HepG2 (cell line): Measurements from ENCODE around the gene CXCL8. TPM values are rescaled to one million over a fixed set of nuclear protein-coding genes. Genes with fewer than 3 reads are reported as not detected.

Experiments used
- ATAC-seq: fragments of 200-7000 bp; cut with Tn5 transposase; 3 replicates; pipeline ENCODE4 v1.9.1; 2020; ENCODE audit warnings: mild to moderate bottlenecking, moderate library complexity
- BruUV-seq: library from RNA; stranded (reverse); fragments of 400-500 nt; replicated peaks from 2 replicates; lab custom pipeline; 2021; lab: Mats Ljungman, UMichigan
- CTCF ChIA-PET: fragments of 300-600 bp; formaldehyde crosslinking; extraction: SDS; loops from one replicate; lab custom pipeline; 2021; ENCODE audit warnings: low total read pairs, inconsistent platforms, low intra/inter-chr PET ratio; lab: Yijun Ruan, JAX
- POLR2A ChIA-PET: fragments of 350-600 bp; sonication (Branson Sonifier 250); formaldehyde crosslinking; loops from one replicate; lab custom pipeline; 2020; ENCODE audit warnings: antibody characterized with exemption, inconsistent platforms; lab: Yijun Ruan, JAX
- DNase-seq: peaks from one replicate; pipeline ENCODE4 v3.0.0-alpha.2; 2015; ENCODE audit warnings: low spot score
- FAIRE-seq: peaks from 3 replicates; lab custom pipeline; 2011; peaks lifted over from hg19 to GRCh38; lab: Jason Lieb, UNC
- H2AFZ ChIP-seq: one replicate; pipeline ENCODE4 v1.6.1; 2011; ENCODE audit warnings: low read length, inconsistent platforms
- H3K27ac ChIP-seq: fragments of 300-600 bp; 3 replicates; pipeline ENCODE4 v1.8.0; 2011; ENCODE audit warnings: mixed run types, mild to moderate bottlenecking, mixed read lengths, low read length, inconsistent platforms; ENCODE audit not compliant: insufficient read depth; ENCODE audit errors: extremely low read length
- H3K27me3 ChIP-seq, 2 experiments: fragments of 200-600 bp in 1 of 2; 2 replicates in 1 of 2; 3 replicates in 1 of 2; pipeline versions ENCODE4 v1.6.0 to v1.8.0; 2011; ENCODE audit warnings: low read length in 2 of 2, mild to moderate bottlenecking in 2 of 2, moderate library complexity in 2 of 2, inconsistent platforms in 1 of 2; ENCODE audit not compliant: insufficient read depth in 2 of 2, control insufficient read depth in 1 of 2
- H3K36me3 ChIP-seq, 2 experiments: fragments of 200-600 bp in 1 of 2; replicated peaks in 1 of 2; 2 replicates in 1 of 2; 3 replicates in 1 of 2; pipeline versions ENCODE4 v1.5.1 to v1.8.0; 2011; ENCODE audit warnings: low read length in 2 of 2, inconsistent platforms in 1 of 2; ENCODE audit not compliant: insufficient read depth in 2 of 2, control insufficient read depth in 1 of 2
- H3K4me1 ChIP-seq: 2 replicates; pipeline ENCODE4 v1.5.1; 2012; ENCODE audit warnings: low read length, inconsistent platforms; ENCODE audit not compliant: insufficient read depth
- H3K4me2 ChIP-seq: 2 replicates; pipeline ENCODE4 v1.6.0; 2011; ENCODE audit warnings: low read depth, low read length, inconsistent platforms
- H3K4me3 ChIP-seq, 3 experiments: fragments of 200-600 bp in 1 of 3; sonication (generic), shearing (Covaris generic) in 1 of 3; replicated peaks in 1 of 3; 2 replicates each; pipeline ENCODE4 v1.5.1; 2011 to 2016; ENCODE audit warnings: low read length in 3 of 3, inconsistent platforms in 2 of 3, low read depth in 2 of 3, mild to moderate bottlenecking in 2 of 3, control low read depth in 1 of 3, mixed read lengths in 1 of 3; ENCODE audit not compliant: insufficient read depth in 1 of 3
- H3K79me2 ChIP-seq: one replicate; pipeline ENCODE4 v1.6.1; 2011; ENCODE audit warnings: low read length, inconsistent platforms; ENCODE audit not compliant: insufficient read depth
- H3K9ac ChIP-seq: 2 replicates; pipeline ENCODE4 v1.6.0; 2011; ENCODE audit warnings: mild to moderate bottlenecking, low read depth, low read length, inconsistent platforms; ENCODE audit not compliant: insufficient read depth
- H3K9me3 ChIP-seq: 2 replicates; pipeline ENCODE4 v1.5.1; 2012; ENCODE audit warnings: mild to moderate bottlenecking, low read length
- H4K20me1 ChIP-seq: 2 replicates; pipeline ENCODE4 v1.6.0; 2011; ENCODE audit warnings: inconsistent platforms, mild to moderate bottlenecking, low read length, moderate library complexity; ENCODE audit not compliant: insufficient read depth
- BHLHE40 ChIP-seq: IDR thresholded peaks from 2 replicates; pipeline ENCODE4 v1.6.1; 2011; ENCODE audit warnings: low read length, improper control_type of control experiment
- CCAR2 ChIP-seq: fragments of 200-400 bp; formaldehyde crosslinking; optimal IDR thresholded peaks from 2 replicates; pipeline ENCODE3; 2018; ENCODE audit warnings: low read depth, mild to moderate bottlenecking, low read length, moderate library complexity
- PATZ1 ChIP-seq: sonication (generic); formaldehyde crosslinking; IDR thresholded peaks from 2 replicates; pipeline ENCODE4 v1.4.0; 2020; ENCODE audit warnings: missing genetic modification reagents
- PPARG ChIP-seq: conservative IDR thresholded peaks from 2 replicates; pipeline ENCODE4 v1.6.1; 2016; ENCODE audit warnings: missing biosample characterization, missing genetic modification reagents
- PRDM10 ChIP-seq: sonication (generic); formaldehyde crosslinking; IDR thresholded peaks from 2 replicates; pipeline ENCODE4 v1.4.0; 2020; ENCODE audit warnings: low read depth, missing genetic modification reagents
- PTBP1 ChIP-seq: fragments of 200-400 bp; formaldehyde crosslinking; IDR thresholded peaks from 2 replicates; pipeline ENCODE4 v1.6.1; 2018; ENCODE audit warnings: low read length, low read depth; ENCODE audit not compliant: poor library complexity, severe bottlenecking
- SCMH1 ChIP-seq: sonication (generic); formaldehyde crosslinking; IDR thresholded peaks from 2 replicates; pipeline ENCODE4 v1.9.0; 2021; ENCODE audit warnings: missing genetic modification reagents, mild to moderate bottlenecking, borderline replicate concordance
- STAG1 ChIP-seq: sonication (generic); formaldehyde crosslinking; IDR thresholded peaks from 2 replicates; pipeline ENCODE4 v1.4.0; 2020; ENCODE audit warnings: missing genetic modification reagents
- ZFP90 ChIP-seq: sonication (generic); formaldehyde crosslinking; IDR thresholded peaks from 2 replicates; pipeline ENCODE4 v1.8.0; 2022; ENCODE audit warnings: missing genetic modification reagents, mild to moderate bottlenecking, inconsistent platforms, borderline replicate concordance
- WGBS: methylation state at CpG from one replicate; pipeline ENCODE4 v1.1.6; 2017; ENCODE audit warnings: low lambda C conversion rate; 5-methylcytosine and 5-hydroxymethylcytosine counted together
- in situ Hi-C: cut with HindIII; loops from 2 replicates; pipeline ENCODE4 v1.10.0; 2017; ENCODE audit warnings: low pct_unique_long_range_greater_than_20kb; ENCODE audit not compliant: extremely low pct_ligation_motif_present
- intact Hi-C: fragments of 100-400 bp; cut with micrococcal nuclease; formaldehyde crosslinking; loops from one replicate; pipeline ENCODE4 v1.10.0; 2022; ENCODE audit not compliant: unreplicated experiment
- polyA plus RNA-seq, 8 experiments: library from polyadenylated mRNA; depleted of rRNA in 3 of 8; stranded (reverse) in 7 of 8; unstranded in 1 of 8; fragments of >200 nt; fragmentation: Illumina TruSeq in 4 of 8; extraction: Trizol in 4 of 8; gene quantifications; 2 replicates each; pipeline versions ENCODE4 v1.2.1 to v1.2.3, GENCODE V29; 2011 to 2016; ENCODE audit warnings: low read depth in 4 of 8, missing spikeins in 1 of 8, mixed read lengths in 1 of 8; ENCODE audit not compliant: insufficient read depth in 1 of 8
- total RNA-seq, 5 experiments: library from RNA; depleted of rRNA; stranded (reverse); fragments of >200 nt; fragmentation: Illumina TruSeq; extraction: Trizol; gene quantifications; 2 replicates each; pipeline ENCODE4 v1.2.3, GENCODE V29; 2016; ENCODE audit warnings: low read depth in 1 of 5

The CXCL8 gene
- total and polyA plus RNA-seq, 2 of the 13 experiments (the other 11 are each of a cell fraction or from before 2014, with no cell fraction given) = 1.8 to 7.8 TPM

DNA sequence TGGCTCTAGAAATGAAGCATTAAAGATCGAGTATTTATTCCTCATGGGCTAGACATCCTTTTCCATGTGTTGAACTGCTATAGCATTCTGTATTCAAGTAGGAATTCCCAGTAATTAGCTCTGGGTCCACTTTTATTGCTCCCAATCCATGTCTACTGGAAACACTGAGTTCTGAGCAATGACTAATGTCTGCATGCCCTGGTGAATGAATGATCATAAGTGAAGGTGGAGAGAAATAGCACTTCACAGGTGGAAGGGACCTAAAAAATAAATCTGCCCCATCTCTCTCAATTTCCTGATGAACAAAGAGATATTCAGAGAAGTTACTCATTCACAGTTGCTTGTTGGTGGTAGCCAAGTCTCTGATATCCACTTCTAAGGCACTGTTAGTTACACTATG is 34.6 kb upstream of the CXCL8 start:
- H3K27me3 ChIP-seq = peaks cover 0 to 7% of the 10 kb centered on the region in 2 experiments; a peak in 3 of 5 replicates
- H3K36me3 ChIP-seq = no peaks in the 10 kb centered on the region
- H4K20me1 ChIP-seq = no peaks in the 10 kb centered on the region
- H3K79me2 ChIP-seq = no peaks in the 10 kb centered on the region
- intact Hi-C loops = no loop called here
- ChIA-PET POLR2A (no interaction called here), CTCF (no interaction called here)
- ATAC-seq (no peak), FAIRE-seq (no peak)
- 0% methylated on average over 1 of the region's 1 CpG for WGBS
- no peak overlapping the region for H3K9ac ChIP-seq
- H3K27ac ChIP-seq = no peak overlapping the region
- TF ChIP-seq PRDM10 (CRISPR knock-in tag) = no peak
- TF ChIP-seq, all 625 proteins: peak for 0
- Histone ChIP-seq H3K9me3 (no peaks in the 10 kb centered on the region), H2AFZ (no peak overlapping the region), H3K4me3 (no peak overlapping the region), H3K4me2 (no peak overlapping the region), H3K4me1 (no peaks in the 10 kb centered on the region)
- no peak for DNase-seq
- BruUV-seq = no TSS peak
- in situ Hi-C loops = no loop called here

- Histone ChIP-seq H3K9ac (no peak overlapping the region), H4K20me1 (no peaks in the 10 kb centered on the region), H3K27ac (no peak overlapping the region), H3K36me3 (no peaks in the 10 kb centered on the region), H3K9me3 (no peaks in the 10 kb centered on the region), H3K27me3 (peaks cover 0 to 7% of the 10 kb centered on the region in 2 experiments; a peak in 3 of 5 replicates), H3K4me1 (no peaks in the 10 kb centered on the region), H3K4me2 (no peak overlapping the region), H2AFZ (no peak overlapping the region), H3K79me2 (no peaks in the 10 kb centered on the region), H3K4me3 (no peak overlapping the region)
- ChIA-PET POLR2A (no interaction called here), CTCF (no interaction called here)
- ATAC-seq = no peak
- no peak for DNase-seq
- BruUV-seq = no TSS peak
- FAIRE-seq = no peak
- TF ChIP-seq STAG1 = no peak
- no peak for TF ChIP-seq CCAR2
- TF ChIP-seq PPARG (CRISPR knock-in tag) = no peak
- no peak for TF ChIP-seq BHLHE40
- TF ChIP-seq PTBP1 = no peak
- no peak for TF ChIP-seq PATZ1 (CRISPR knock-in tag)
- no peak for TF ChIP-seq SCMH1 (CRISPR knock-in tag)
- TF ChIP-seq ZFP90 = no peak
- intact Hi-C loops (no loop called here), in situ Hi-C loops (no loop called here)
- 3% methylated on average over 2 of the region's 2 CpGs for whole genome bisulfite sequencing
These were observed 33.6 kb upstream of the CXCL8 start for GRCh38 chr4:73706811-73707210.
